Panc1 (cell line): ENCODE results near the gene CDCA8.

Experiments
- CTCF ChIP-seq: fragments of 450-650 bp; IDR thresholded peaks from 2 replicates; pipeline ENCODE4 v1.5.1; 2017; ENCODE audit warnings: mild to moderate bottlenecking
- REST ChIP-seq, 2 experiments: IDR thresholded peaks; 2 replicates each; pipeline ENCODE4 v1.6.1; 2011 to 2012; ENCODE audit warnings: low read depth in 2 of 2, control low read depth in 1 of 2, low read length in 1 of 2, mild to moderate bottlenecking in 1 of 2, moderate library complexity in 1 of 2; ENCODE audit not compliant: insufficient read depth in 1 of 2

GRCh38 chr1:37672136-37672870 lies 20.0 kb upstream of the CDCA8 start:
- TF ChIP-seq CTCF: no peak
- TF ChIP-seq REST (IDR thresholded peaks at IDR 0.05; ENCODE audit: insufficient read depth in 1 of 2, low read depth in 2 of 2, low read length in 1 of 2): no peak
